Gastrocnemius medialis (tissue), 4 donors: Measurements from ENCODE around the gene IGFALS.

Experiments
- CTCF ChIP-seq, 5 experiments: fragments of 450-650 bp in 3 of 5; fragments of 200-600 bp in 2 of 5; sonication (generic) in 2 of 5; IDR thresholded peaks in 4 of 5; conservative IDR thresholded peaks in 1 of 5; 1 replicate in 4 of 5; 2 replicates in 1 of 5; pipeline ENCODE4 v1.5.1; 2016 to 2019; ENCODE audit warnings: antibody characterized with exemption in 5 of 5, mild to moderate bottlenecking in 3 of 5, moderate library complexity in 3 of 5
- POLR2A ChIP-seq, 2 donors: fragments of 450-650 bp; IDR thresholded peaks; one replicate each; pipeline ENCODE4 v1.6.1; 2017; ENCODE audit warnings: antibody characterized with exemption in 2 of 2, mild to moderate bottlenecking in 2 of 2, moderate library complexity in 2 of 2

GRCh38 chr16:1825864-1826690 lies 32.6 kb upstream of the IGFALS start:
- peak in 3 of 5 experiments; percentile 16 to 23 (median 17) for TF ChIP-seq CTCF (IDR thresholded peaks at IDR 0.05 in 4 of 5, conservative IDR thresholded peaks at IDR 0.05 in 1 of 5)
- no peak for TF ChIP-seq POLR2A (IDR thresholded peaks at IDR 0.05)
